Activated CD4-positive, alpha-beta T cell treated with anti-CD3 and anti-CD28 coated beads, Interleukin-2, Interleukin-6, amounts not matched to agents 100 ng/mL and 50 ng/mL, durations not matched to agents 16 hours and 8 hours (primary cell): ENCODE data around the gene DTX2.
"Not testable (repeated sequence)": the region's sequence is repeated elsewhere in the genome, so short reads cannot be mapped to it uniquely, and the experiment has no call there.

Experiments
- DNase-seq: peaks from one replicate; pipeline ENCODE4 v3.0.0-alpha.2; 2020

DTX2 gene

DNA sequence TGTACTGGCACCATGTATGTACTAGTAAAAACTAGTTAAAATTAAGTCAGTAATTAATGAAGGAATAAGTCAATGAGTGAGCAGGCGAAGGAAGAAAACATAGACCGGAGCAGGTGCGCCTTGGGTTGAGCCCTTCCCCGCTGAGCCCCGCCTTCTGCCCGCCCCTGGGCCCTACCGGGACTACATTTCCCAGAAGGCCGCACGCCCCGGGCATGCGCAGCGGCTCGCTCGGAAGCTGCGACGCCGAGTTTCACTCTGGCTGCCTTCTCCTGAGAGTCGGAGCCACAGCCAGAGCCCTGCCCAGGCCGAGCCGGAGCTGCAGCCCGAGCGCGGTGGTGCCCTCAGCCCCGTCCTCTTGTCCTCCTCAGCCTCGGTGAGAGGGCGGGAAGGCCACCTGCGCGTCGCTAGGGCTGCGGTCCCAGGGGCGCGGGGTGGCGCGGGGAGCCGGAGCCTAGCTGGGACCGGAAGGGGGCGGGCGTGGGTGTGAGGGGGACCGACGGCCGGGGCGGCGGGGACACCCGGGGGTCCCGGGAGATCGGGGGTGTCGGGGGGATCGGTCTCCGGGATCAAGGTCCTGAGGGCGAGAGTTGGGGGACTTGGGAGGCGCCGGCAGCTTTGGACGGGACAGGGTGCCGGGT, at the start of gene DTX2:
TSS of gene DTX2 (plus strand) at position 246 of the 638 bp plus-strand sequence. CDS start 18,801 bp downstream, outside the sequence.
- peak; percentile 42 for DNase-seq

DNA sequence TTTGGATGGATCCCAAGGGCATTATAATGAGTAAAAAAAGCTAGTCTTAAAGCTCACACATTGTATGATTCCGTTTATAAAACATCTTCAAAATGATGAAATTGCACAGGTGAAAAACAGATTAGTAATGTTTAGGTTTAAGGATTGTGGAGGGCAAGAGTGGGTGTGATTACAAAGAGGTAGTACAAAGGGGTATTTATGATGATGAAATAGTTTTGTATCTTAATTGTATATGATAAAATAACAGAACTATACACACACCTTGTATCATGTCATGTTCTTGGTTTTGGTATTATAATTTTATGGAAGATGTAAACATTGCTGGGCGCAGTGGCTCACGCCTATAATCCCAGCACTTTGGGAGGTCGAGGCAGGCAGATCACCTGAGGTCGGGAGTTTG, 49.3 kb upstream of the DTX2 start:
- DNase-seq: no peak

DNA sequence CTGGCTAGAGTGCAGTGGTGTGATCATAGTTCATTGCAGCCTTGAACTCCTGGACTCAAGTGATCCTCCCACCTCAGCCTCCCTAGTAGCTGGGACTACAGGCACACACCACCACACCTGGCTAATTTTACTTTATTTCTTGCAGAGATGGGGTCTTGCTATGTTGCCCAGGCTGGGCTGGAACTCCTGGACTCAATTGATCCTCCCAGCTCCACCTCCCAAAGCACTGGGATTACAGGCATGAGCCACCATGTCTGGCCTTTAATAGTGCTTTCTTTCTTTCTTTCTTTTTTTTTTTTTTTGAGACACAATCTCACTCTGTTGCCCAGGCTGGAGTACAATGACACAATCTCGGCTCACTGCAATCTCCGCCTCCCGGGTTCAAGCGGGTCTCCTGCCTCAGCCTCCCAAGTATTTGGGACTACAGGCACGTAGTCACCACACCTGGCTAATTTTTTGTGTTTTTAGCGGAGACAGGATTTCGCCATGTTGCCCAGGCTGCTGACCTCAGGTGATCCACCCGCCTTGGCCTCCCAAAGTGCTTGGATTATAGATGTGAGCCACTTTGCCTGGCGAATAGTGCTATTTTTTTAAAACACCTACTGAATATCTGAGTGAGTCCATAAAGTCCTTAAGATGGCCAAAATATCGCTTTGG, 43.7 kb upstream of the DTX2 start:
- DNase-seq: not testable (repeated sequence)

DNA sequence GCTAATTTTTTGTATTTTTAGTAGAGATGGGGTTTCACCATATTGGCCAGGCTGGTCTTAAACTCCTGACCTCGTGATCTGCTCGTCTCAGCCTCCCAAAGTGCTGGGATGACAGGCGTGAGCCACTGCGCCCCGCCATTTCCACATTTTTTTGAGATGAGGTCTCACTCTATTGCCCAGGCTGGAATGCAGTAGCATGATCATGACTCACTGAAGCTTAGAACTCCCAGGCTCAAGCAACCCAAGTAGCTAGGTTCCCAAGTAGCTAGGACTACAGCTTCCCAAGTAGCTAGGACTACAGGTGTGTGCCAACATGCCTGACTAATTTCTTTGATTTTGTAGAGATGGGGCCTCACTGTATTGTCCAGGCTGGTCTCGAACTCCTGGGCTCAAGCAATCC, 40.4 kb upstream of the DTX2 start:
- not testable (repeated sequence) for DNase-seq

GRCh38 chr7:76423666-76424412, 37.7 kb upstream of the DTX2 start:
- no peak for DNase-seq

DNA sequence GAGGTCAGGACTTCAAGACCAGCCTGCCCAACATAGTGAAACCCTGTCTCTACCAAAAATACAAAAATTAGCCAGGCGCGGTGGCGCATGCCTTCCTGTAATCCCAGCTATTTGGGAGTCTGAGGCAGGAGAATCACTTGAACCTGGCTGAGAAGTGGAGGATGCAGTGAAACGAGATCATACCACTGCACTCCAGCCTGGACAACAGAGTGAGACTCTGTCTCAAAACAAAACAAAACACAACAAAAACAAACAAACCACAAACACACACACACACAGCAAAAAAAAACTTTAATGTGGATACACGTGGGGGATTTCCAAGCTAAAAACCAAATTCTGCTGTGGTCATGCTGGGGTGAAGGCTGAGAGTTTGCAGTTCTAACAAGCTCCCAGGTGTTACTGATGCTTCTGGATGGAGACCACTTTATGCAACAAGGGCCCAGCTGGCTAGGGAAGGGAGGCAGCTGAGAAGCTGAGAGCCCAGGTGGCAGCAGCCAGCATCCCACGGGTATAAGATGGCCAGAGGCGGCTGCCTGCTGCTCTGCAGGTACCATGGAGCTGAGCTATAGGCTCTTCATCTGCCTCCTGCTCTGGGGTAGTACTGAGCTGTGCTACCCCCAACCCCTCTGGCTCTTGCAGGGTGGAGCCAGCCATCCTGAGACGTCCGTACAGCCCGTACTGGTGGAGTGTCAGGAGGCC, 36.9 kb upstream of the DTX2 start, which contains the start of gene ZP3:
TSS of gene ZP3 (plus strand) at position 538 of the 699 bp plus-strand sequence. CDS start at position 553, 15 bp downstream.
- DNase-seq: peak; percentile 36

DNA sequence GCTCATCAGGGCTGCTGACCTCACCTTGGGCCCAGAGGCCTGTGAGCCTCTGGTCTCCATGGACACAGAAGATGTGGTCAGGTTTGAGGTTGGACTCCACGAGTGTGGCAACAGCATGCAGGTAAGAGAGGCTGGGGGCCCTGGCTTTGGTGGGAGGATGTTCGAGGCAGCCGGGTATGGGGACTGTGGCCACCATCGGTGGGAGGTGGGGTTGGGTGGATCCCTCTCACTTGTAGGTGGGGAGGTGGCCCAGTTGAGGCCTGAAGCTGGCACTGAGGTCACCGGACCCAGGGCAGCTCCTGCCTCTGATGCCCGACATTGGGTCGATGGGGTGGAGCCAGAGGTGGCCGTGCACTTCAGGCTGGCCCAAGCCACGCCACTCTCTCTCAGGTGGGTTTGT, 36.4 kb upstream of the DTX2 start:
- DNase-seq: no peak

DNA sequence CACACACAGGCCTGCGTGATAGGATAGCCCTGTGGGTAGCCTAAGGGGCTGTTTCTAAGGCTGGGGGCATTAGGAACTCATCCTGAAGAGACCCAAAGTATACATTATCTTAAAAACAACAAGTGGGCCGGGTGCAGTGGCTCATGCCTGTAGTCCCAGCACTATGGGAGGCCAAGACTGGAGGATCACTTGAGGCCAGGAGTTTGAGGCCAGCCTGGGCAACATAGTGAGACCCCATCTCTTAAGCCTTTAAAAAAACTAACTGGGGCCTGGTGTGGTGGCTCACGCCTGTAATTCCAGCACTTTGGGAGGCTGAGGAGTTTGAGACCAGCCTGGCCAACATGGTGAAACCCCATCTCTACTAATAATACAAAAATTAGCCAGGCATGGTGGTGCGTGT, 36.0 kb upstream of the DTX2 start:
- DNase-seq: not testable (repeated sequence)

DNA sequence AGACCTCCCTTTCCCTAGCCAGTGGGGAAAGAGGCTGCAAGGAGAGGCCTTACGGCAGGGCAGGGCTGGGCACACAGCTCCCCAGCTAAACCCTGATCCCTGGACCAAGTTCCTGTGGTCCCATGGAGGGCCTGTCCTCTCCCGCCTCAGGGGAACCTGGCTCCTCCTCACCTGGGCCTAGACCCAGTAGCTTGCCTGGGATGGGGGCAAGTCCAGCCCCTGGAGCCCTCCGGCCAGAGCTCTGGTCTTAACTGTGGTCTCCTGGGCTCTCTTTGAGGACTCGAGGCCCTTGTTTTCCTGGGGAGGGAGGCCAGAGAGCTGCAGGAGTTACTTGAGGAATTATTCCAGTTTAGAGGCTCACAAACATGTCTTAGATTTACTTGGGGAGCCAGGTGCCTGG, 35.3 kb upstream of the DTX2 start:
- DNase-seq: no peak

DNA sequence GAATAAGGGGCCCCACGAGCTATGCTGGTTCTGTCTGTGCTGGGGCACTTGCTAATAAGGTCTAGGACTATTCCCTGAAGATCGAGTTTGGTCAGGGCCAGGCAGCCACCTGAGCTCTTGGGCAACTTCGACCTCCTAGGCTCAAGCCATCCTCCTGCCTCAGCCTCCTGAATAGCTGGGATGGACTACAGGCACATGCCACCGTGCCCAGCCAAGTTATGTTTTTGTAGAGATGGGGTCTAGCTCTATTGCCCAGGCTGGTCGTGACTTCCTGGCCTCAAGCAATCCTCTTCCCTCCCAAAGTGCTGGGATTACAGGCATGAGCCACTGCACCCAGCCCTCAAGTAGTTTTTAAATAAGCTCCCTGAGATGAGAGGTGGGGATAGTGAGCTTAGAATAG, 33.9 kb upstream of the DTX2 start:
- DNase-seq: no peak

DNA sequence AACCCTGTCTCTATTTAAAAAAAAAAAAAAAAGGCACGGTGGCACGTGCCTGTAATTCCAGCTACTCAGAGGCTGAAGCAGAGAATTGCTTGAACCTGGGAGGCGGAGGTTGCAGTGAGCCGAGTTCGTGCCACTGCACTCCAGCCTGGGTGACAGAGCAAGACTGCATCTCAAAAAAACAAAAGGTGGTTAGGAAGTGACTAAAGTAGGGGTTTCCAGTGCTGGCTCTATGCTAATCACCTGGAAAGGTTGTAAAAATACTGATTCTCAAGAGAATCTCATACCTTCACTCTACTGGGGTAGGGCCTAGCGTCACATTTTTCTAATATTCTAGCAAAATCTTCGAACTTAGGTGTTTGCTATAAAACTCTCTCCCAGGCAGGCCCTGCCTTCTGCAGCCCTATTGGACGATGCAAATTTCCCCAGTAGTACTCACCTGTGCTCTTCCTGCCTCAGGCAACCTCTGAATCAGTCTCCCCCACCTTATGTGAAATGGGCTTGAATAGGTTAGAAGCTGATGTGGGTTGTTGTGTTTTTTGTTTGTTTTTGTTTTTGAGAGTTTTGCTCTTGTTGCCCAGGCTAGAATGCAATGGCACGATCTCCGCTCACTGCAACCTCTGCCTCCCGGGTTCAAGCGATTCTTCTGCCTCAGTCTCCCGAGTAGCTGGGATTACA, 33.2 kb upstream of the DTX2 start:
- DNase-seq: no peak

GRCh38 chr7:76428868-76429805, 32.4 kb upstream of the DTX2 start:
- DNase-seq: no peak

DNA sequence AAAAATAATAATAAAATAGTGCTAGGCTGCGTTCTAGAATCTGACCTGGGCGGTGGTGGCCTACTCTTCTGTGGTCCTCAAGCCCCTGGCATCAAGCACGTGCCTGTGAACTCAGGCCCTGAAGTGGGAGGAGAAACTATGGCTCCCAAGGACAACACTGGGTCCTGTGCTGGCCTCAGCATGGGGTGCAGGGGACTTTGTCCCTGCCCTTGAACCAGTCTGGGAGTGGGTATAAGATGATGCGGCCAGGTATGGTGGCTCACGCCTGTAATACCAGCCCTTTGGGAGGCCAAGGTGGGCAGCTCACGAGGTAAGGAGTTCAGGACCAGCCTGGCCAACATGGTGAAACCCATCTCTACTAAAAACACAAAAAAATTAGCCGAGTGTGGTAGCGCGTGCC, 31.3 kb upstream of the DTX2 start:
- DNase-seq: no peak

DNA sequence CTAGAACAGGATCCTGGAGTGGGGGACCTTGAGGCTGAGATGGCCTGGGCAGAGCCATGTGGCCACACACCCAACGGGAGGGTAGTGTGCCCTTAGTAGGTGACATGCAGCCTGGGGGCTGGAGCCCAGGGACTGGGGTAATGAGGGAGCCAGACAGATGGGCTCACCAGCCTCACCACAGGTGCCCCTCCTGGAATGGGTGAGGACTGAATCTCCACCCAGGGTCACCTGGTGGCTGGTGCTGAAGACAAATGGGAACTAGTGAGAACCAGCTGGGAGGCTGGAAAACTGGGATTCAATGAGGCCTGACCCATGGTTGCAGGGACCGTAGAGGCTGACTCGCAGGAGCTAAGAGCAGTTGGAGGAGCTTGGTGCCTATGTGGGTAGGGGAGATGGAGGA, 30.7 kb upstream of the DTX2 start:
- DNase-seq: no peak

DNA sequence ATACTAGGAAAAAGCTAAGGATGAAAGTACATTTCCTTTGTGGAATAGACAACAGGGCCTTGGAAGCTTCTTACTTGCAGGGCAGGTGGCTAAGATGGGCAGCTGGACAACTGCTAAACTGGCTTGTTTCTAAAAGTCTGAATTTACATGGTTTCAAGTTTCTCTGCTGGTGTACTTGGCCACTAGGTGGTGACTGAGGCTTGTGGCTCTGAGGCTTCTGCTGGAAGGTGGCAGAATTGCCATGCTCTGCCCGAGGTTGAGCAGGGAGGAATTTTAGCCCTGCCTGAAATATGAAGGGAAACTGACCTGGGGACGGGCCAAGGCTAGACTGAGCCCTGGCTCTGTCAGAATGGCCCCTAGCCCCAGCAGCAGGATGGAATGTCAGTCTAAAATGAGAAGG, 23.6 kb upstream of the DTX2 start:
- DNase-seq: peak; percentile 75

DNA sequence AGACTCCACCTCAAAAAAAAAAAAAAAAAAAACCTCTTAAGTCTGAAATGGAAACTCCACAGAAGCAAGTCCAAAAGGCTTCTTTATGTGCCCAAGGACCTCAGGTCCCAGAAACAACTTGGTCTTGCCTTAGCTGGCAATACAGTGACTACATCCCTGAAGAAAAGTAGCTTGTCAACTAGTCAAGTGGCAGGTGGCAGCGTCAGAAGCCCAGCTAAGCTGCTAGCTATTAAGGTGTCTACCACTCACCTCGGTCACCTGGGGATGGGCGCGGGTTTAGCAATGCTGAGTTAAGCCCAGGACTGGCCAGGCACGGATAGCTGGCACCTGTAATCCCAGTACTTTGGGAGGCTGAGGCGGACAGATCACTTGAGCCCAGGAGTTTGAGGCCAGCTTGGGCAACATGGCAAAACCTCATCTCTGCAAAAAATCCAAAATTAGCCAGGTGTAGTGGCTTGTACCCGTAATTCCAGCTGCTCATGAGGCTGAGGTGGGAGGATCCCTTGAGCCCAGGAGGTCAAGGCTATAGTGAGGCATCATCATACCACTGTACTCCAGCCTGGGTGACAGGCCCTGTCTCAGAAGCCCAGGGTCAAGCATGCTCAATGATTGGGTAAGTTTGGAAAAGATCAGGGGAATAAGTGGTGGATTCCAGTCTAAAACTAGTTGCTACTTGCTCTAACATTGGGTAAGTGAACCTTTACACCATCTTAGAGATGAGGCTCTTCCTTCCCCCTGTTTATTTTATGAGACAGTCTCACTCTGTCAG, 22.2 kb upstream of the DTX2 start:
- not testable (repeated sequence) for DNase-seq

GRCh38 chr7:76440404-76440803, 21.1 kb upstream of the DTX2 start:
- DNase-seq: not testable (repeated sequence)

- not testable (repeated sequence) for DNase-seq
These were observed 19.7 kb upstream of the DTX2 start for GRCh38 chr7:76441792-76442191.

- not testable (repeated sequence) for DNase-seq
These were observed 18.7 kb upstream of the DTX2 start for GRCh38 chr7:76442664-76443446.

DNA sequence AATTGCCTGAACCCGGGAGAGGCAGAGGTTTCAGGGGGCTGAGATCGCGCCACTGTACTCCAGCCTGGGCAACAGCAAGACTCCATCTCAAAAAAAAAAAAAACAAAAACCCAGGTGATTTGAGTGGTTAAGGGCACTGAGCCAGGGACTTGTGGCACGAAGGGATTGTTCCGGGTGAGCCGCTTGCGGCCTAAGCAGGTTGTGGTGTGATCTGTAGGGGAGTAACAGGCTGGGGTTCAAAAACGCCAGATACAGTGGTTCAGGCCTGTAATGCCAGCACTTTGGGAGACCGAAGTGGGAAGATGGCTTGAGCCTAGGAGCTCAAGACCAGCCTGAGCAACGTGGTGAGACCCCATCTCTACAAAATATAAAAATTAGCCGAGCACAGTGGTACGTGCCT, 17.7 kb upstream of the DTX2 start:
- not testable (repeated sequence) for DNase-seq
